Right lobe of liver (tissue), 6 donors: ENCODE data around the gene ZNRD2. TPM values are rescaled to one million over a fixed set of nuclear protein-coding genes. Genes with fewer than 3 reads are reported as not detected.

Experiments
- ATAC-seq, 4 donors: fragments of 200-7000 bp; cut with Tn5 transposase; one replicate each; pipeline ENCODE4 v1.9.1; 2020; ENCODE audit warnings: mild to moderate bottlenecking in 4 of 4, moderate library complexity in 4 of 4
- DNase-seq, 3 donors: peaks; one replicate each; pipeline ENCODE4 v3.0.0-alpha.2; 2020
- H3K27ac ChIP-seq, 3 donors: fragments of 200-600 bp; one replicate each; pipeline ENCODE4 v1.8.0; 2022
- H3K27me3 ChIP-seq, 2 donors: fragments of 200-600 bp; one replicate each; pipeline ENCODE4 v1.8.0; 2022
- H3K36me3 ChIP-seq, 4 donors: fragments of 200-600 bp; sonication (generic) in 1 of 4; one replicate each; pipeline versions ENCODE4 v1.5.1 to v1.8.0; 2017 to 2022; ENCODE audit warnings: control low read depth in 1 of 4
- H3K4me1 ChIP-seq, 4 donors: fragments of 200-600 bp; sonication (generic) in 1 of 4; one replicate each; pipeline versions ENCODE4 v1.5.1 to v1.8.0; 2017 to 2022; ENCODE audit warnings: control low read depth in 1 of 4
- H3K4me3 ChIP-seq, 3 donors: fragments of 200-600 bp; one replicate each; pipeline ENCODE4 v1.8.0; 2022
- H3K9me3 ChIP-seq, 4 donors: fragments of 200-600 bp; sonication (generic) in 1 of 4; one replicate each; pipeline versions ENCODE4 v1.5.1 to v1.8.0; 2017 to 2022; ENCODE audit warnings: control low read depth in 1 of 4
- POLR2A ChIP-seq: fragments of 450-650 bp; IDR thresholded peaks from one replicate; pipeline ENCODE4 v1.6.1; 2017; ENCODE audit warnings: antibody characterized with exemption, mild to moderate bottlenecking
- WGBS: methylation state at CpG from one replicate; pipeline ENCODE4 v1.1.6; 2018; ENCODE audit warnings: low coverage, low lambda C conversion rate; ENCODE audit not compliant: insufficient coverage; ENCODE audit errors: missing lambda C conversion rate; 5-methylcytosine and 5-hydroxymethylcytosine counted together
- intact Hi-C, 2 donors: fragments of 100-400 bp; cut with DNase I; formaldehyde crosslinking; loops; one replicate each; pipeline versions ENCODE4 v1.11.2 to v1.14.1; 2022
- total RNA-seq, 6 experiments: library from RNA; depleted of rRNA in 2 of 6; stranded (reverse); fragments of >200 nt in 2 of 6; fragmentation: NEBNext Ultra II Directional in 3 of 6; extraction: Animal tissue kit (Norgen Biotek cat#: 25700) in 3 of 6; gene quantifications; one replicate each; pipeline versions ENCODE4 v1.1.0 to v1.2.4, GENCODE V29; 2016 to 2023
- TF ChIP-seq, protein P1 (sequence below), 4 donors: fragments of 200-600 bp in 3 of 4; fragments of 450-650 bp in 1 of 4; IDR thresholded peaks; one replicate each; pipeline versions ENCODE4 v1.5.1 to v1.8.0; 2016 to 2022; ENCODE audit warnings: antibody characterized with exemption in 4 of 4, mild to moderate bottlenecking in 2 of 4
- donor health status: DM: no; HTN: yes; CAD: no.
- donor health status: DM: no; HTN: no; CAD: no.
- donor health status: DM: no; HTN: no; CAD: no.
- donor health status: DM: no; HTN: yes; CAD: no.
- donor health status: DM: no; HTN: yes; CAD: no.

Gene ZNRD2
- total RNA-seq, 6 experiments from 2014 or later: 11.6 to 43.2 (median 16.5) TPM

DNA sequence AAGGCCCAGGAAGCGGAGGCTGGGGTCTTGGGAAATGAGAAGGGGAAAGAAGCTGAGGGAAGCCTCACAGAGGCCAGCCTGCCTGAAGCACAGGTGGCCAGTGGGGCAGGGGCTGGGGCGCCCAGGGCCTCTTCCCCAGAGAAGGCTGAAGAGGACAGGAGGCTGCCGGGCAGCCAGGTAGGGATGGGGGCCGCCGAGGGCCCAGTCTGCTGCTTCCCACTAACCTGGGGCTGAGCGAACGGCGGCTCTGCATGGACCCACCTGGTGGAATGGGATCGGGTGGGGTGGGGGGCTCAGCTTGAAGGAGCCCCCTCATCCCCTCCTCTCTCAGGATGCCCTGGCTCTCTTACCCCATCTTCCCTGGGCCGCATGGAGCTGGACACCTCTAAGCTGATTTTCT is 13.3 kb downstream of the ZNRD2 start:
- H3K36me3 ChIP-seq: no peaks in the 10 kb centered on the region

DNA sequence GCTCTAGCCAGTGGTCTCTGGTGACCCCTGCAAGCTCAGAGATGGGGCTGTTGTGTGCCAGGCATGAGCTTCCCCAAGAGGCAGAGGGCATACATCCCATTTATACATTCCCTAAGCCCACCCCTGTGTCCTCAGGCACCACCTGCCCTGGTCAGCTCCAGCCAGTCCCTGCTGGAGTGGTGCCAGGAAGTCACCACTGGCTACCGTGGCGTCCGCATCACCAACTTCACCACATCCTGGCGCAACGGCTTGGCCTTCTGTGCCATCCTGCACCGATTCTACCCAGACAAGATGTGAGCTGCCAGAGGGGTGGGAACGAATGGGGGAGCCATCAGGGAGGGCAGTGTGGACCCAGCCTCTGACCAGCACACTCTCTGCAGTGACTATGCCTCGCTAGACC is 13.8 kb downstream of the ZNRD2 start:
- no peaks in the 10 kb centered on the region for H3K4me1 ChIP-seq
- WGBS: no CpG with 5 or more reads among the region's 8 CpGs
- no peaks in the 10 kb centered on the region for H3K27me3 ChIP-seq
- ATAC-seq (no peak), DNase-seq (no peak)
- TF ChIP-seq, protein P1, sequence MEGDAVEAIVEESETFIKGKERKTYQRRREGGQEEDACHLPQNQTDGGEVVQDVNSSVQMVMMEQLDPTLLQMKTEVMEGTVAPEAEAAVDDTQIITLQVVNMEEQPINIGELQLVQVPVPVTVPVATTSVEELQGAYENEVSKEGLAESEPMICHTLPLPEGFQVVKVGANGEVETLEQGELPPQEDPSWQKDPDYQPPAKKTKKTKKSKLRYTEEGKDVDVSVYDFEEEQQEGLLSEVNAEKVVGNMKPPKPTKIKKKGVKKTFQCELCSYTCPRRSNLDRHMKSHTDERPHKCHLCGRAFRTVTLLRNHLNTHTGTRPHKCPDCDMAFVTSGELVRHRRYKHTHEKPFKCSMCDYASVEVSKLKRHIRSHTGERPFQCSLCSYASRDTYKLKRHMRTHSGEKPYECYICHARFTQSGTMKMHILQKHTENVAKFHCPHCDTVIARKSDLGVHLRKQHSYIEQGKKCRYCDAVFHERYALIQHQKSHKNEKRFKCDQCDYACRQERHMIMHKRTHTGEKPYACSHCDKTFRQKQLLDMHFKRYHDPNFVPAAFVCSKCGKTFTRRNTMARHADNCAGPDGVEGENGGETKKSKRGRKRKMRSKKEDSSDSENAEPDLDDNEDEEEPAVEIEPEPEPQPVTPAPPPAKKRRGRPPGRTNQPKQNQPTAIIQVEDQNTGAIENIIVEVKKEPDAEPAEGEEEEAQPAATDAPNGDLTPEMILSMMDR (IDR thresholded peaks at IDR 0.05): no peak
- TF ChIP-seq POLR2A: no peak
- H3K27ac ChIP-seq: no peak overlapping the region
- H3K36me3 ChIP-seq: no peaks in the 10 kb centered on the region
- H3K9me3 ChIP-seq: no peaks in the 10 kb centered on the region
- intact Hi-C loops: no loop called here
- no peak overlapping the region for H3K4me3 ChIP-seq

More for the DNA sequence above, 13.3 kb downstream of the ZNRD2 start:
- no peaks in the 10 kb centered on the region for H3K27me3 ChIP-seq
- no peaks in the 10 kb centered on the region for H3K9me3 ChIP-seq
- intact Hi-C loops: no loop called here
- ATAC-seq (no peak), DNase-seq (no peak)
- no peak overlapping the region for H3K27ac ChIP-seq
- H3K4me1 ChIP-seq: no peaks in the 10 kb centered on the region
- WGBS: 89% methylated on average over 1 of the region's 10 CpGs
- TF ChIP-seq, protein P1 (IDR thresholded peaks at IDR 0.05): no peak
- TF ChIP-seq POLR2A: no peak
- H3K4me3 ChIP-seq: no peak overlapping the region

DNA sequence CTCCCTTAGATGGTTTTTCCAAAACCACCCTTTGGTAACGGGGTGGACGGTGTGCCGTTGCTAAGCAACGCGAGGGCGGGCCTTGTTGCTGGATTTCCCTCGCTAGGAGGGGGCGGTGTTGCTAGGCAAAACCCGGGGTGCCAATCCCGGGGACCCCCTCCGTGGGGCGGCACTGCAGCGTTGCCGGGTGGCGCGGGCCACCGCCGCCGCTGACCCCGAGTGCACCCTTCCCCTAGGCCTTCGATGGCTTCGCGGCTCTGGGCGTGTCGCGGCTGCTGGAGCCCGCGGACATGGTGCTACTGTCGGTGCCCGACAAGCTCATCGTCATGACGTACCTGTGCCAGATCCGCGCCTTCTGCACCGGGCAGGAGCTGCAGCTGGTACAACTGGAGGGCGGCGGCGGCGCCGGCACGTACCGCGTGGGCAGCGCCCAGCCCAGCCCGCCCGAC is 14.5 kb downstream of the ZNRD2 start:
- Histone ChIP-seq H3K9me3 (no peaks in the 10 kb centered on the region), H3K27ac (no peak overlapping the region), H3K4me3 (no peak overlapping the region), H3K4me1 (no peaks in the 10 kb centered on the region), H3K36me3 (no peaks in the 10 kb centered on the region), H3K27me3 (no peaks in the 10 kb centered on the region)
- no peak for ATAC-seq
- DNase-seq: no peak
- intact Hi-C loops: no loop called here
- TF ChIP-seq, protein P1 (IDR thresholded peaks at IDR 0.05): no peak
- no peak for TF ChIP-seq POLR2A
- WGBS: 63% methylated on average over 11 of the region's 46 CpGs

DNA sequence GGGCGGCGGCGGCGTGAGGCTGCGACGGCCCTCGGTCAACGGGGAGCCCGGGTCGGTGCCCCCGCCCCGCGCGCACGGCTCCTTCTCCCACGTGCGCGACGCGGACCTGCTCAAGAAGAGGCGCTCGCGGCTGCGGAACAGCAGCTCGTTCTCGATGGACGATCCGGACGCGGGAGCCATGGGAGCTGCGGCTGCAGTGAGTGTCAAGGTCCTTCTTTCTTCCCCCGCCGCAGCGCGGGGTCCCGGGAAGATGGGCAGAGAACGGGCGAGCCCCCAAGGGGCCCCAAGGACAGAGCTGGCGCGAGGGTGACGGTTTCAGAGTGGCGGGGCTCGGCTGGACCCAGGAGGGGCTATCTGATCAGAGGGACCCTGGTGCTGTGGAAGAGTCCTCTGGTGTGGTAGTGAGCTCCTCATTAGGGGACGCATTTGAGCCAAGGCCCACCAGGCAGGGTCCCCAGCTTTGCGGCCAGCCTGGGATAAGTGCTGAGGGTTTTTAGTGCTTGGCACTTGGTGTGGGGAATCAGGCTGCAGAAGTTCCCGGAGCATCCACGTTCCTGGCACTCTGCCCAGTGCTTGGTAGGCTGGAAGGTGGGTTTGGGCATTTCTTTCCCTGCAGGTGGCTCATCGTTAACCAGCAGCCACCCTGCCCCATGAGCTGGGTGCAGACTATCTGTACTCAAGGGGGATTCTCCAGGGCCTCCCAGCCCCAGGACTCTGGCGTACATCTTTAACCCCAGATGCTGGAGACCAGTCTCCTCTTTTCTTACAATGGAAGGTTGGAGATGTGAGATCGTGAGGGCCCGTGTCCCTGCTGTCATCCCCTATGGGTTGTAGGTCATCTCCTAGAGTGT is 15.3 kb downstream of the ZNRD2 start:
- intact Hi-C loops: no loop called here
- DNase-seq: no peak

More for the DNA sequence above, 15.3 kb downstream of the ZNRD2 start:
- no peaks in the 10 kb centered on the region for H3K27me3 ChIP-seq
- no peaks in the 10 kb centered on the region for H3K36me3 ChIP-seq
- no peak overlapping the region for H3K4me3 ChIP-seq
- no peak for TF ChIP-seq POLR2A
- TF ChIP-seq, protein P1 (IDR thresholded peaks at IDR 0.05): no peak
- H3K4me1 ChIP-seq: no peaks in the 10 kb centered on the region
- no peak for ATAC-seq
- no peaks in the 10 kb centered on the region for H3K9me3 ChIP-seq
- no peak overlapping the region for H3K27ac ChIP-seq
- WGBS: 90% methylated on average over 18 of the region's 51 CpGs
